Mucosa of stomach (tissue), 1 donor: ENCODE data around the gene EFHC1.

Experiments
- H3K27me3 ChIP-seq: one replicate; pipeline ENCODE4 v1.7.0; 2013; ENCODE audit warnings: mild to moderate bottlenecking, low read length; ENCODE audit not compliant: control insufficient read depth, insufficient read depth
- H3K36me3 ChIP-seq: one replicate; pipeline ENCODE4 v1.7.0; 2013; ENCODE audit warnings: low read length; ENCODE audit not compliant: control insufficient read depth, insufficient read depth
- H3K4me1 ChIP-seq: one replicate; pipeline ENCODE4 v1.7.0; 2013; ENCODE audit warnings: mild to moderate bottlenecking, low read length; ENCODE audit not compliant: control insufficient read depth, insufficient read depth
- H3K4me3 ChIP-seq: one replicate; pipeline ENCODE4 v1.7.0; 2013; ENCODE audit warnings: low read length
- H3K9ac ChIP-seq: one replicate; pipeline ENCODE4 v1.7.0; 2013; ENCODE audit warnings: mild to moderate bottlenecking, low read length, moderate library complexity
- H3K9me3 ChIP-seq: one replicate; pipeline ENCODE4 v1.7.0; 2013; ENCODE audit warnings: mild to moderate bottlenecking, low read length, moderate library complexity; ENCODE audit not compliant: control insufficient read depth
- donor health status: Pancreatic carcinoma.

EFHC1 gene, protein sequence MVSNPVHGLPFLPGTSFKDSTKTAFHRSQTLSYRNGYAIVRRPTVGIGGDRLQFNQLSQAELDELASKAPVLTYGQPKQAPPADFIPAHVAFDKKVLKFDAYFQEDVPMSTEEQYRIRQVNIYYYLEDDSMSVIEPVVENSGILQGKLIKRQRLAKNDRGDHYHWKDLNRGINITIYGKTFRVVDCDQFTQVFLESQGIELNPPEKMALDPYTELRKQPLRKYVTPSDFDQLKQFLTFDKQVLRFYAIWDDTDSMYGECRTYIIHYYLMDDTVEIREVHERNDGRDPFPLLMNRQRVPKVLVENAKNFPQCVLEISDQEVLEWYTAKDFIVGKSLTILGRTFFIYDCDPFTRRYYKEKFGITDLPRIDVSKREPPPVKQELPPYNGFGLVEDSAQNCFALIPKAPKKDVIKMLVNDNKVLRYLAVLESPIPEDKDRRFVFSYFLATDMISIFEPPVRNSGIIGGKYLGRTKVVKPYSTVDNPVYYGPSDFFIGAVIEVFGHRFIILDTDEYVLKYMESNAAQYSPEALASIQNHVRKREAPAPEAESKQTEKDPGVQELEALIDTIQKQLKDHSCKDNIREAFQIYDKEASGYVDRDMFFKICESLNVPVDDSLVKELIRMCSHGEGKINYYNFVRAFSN

GRCh38 chr6:52419809-52420667, at the start of gene EFHC1:
Gene EFHC1 (plus strand): TSS chr6:52420342. CDS start chr6:52420411, 69 bp downstream.
- no peaks in the 10 kb centered on the region for H3K36me3 ChIP-seq
- H3K9me3 ChIP-seq, result no peaks in the 10 kb centered on the region
- peaks cover 30% of the 10 kb centered on the region for H3K4me1 ChIP-seq
- no peaks in the 10 kb centered on the region for H3K27me3 ChIP-seq
- H3K4me3 ChIP-seq, result peak within 1 kb of the TSS; percentile 89
- H3K9ac ChIP-seq, result peak within 1 kb of the TSS; percentile 83

DNA sequence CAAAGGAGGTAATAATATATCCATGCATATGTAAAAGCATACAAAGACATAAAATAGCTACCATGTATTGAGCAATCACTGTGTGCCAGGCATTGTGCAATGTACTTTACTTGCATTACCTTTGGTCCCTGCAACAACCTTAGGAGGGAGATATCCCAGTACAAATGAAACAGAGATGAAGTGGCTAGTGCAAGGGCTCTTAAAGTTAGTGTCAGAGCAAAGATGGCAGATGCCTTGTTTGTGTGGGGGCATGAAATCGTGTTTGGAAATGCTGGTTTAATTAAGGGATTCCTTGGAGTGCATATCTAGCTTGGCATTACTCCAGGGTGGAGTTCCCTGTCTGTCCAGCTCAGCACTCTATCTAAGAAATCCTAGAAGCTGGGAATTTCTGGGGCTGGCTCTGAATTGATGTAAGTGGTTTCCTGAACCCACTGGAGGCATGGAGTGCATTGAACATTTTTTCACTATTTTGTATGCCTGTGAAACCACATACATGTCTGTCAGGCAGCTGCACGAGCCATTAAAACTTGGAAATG, 48.4 kb upstream of the EFHC1 start:
- no peaks in the 10 kb centered on the region for H3K27me3 ChIP-seq
- H3K4me3 ChIP-seq, result no peak overlapping the region
- no peaks in the 10 kb centered on the region for H3K9me3 ChIP-seq
- H3K4me1 ChIP-seq, result peaks cover 30% of the 10 kb centered on the region
- H3K9ac ChIP-seq, result no peak overlapping the region
- H3K36me3 ChIP-seq, result no peaks in the 10 kb centered on the region

DNA sequence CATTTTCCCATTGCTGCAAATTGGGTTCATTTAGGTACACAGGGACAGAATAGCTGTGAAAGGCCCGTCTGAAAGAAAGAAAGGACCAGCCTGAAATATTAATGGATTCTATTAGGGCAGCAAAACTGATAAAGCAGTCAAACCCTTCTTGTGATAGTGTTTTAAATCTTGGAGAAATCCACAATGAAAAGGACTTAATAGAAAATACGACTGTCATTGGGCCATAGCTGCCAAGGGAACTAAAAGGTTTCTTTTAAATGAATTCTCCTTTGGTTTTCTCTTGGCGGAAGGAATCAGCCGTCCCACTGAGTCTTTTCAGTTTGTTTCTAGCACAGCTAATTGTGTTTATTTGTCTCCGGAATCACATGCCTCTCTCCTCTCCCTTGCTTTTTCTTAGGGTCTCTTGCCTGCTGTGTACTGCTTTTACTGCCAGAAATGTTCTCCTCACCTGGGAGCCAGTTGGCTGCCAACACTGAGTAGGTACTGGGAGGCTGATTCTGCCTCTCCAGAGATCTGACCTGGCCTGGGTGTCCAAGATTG, 46.9 kb upstream of the EFHC1 start:
- Histone ChIP-seq H3K4me3 (no peak overlapping the region), H3K9me3 (no peaks in the 10 kb centered on the region), H3K27me3 (no peaks in the 10 kb centered on the region), H3K36me3 (no peaks in the 10 kb centered on the region), H3K9ac (no peak overlapping the region), H3K4me1 (peaks cover 35% of the 10 kb centered on the region)

DNA sequence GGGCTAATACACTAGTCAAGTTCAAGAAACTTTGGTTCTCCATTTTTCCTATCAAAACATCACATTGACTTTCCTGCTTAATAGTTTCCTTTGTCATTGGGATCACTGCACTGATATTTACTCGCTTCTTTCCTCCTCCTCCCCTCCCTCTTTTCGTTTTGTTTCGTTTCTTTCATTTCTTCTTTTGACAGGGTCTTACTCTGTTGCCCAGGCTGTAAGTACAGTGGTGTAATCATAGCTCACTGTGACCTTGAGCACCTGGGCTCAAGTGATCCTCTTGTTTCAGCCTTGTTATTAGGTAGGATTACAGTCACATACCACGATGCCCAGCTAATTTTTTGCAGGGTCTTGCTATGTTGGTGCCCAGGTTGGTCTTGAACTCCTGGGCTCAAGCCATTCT, 45.9 kb upstream of the EFHC1 start:
- H3K4me3 ChIP-seq, result no peak overlapping the region
- H3K9ac ChIP-seq, result no peak overlapping the region
- H3K9me3 ChIP-seq, result no peaks in the 10 kb centered on the region
- no peaks in the 10 kb centered on the region for H3K36me3 ChIP-seq
- no peaks in the 10 kb centered on the region for H3K27me3 ChIP-seq
- H3K4me1 ChIP-seq, result peaks cover 35% of the 10 kb centered on the region

DNA sequence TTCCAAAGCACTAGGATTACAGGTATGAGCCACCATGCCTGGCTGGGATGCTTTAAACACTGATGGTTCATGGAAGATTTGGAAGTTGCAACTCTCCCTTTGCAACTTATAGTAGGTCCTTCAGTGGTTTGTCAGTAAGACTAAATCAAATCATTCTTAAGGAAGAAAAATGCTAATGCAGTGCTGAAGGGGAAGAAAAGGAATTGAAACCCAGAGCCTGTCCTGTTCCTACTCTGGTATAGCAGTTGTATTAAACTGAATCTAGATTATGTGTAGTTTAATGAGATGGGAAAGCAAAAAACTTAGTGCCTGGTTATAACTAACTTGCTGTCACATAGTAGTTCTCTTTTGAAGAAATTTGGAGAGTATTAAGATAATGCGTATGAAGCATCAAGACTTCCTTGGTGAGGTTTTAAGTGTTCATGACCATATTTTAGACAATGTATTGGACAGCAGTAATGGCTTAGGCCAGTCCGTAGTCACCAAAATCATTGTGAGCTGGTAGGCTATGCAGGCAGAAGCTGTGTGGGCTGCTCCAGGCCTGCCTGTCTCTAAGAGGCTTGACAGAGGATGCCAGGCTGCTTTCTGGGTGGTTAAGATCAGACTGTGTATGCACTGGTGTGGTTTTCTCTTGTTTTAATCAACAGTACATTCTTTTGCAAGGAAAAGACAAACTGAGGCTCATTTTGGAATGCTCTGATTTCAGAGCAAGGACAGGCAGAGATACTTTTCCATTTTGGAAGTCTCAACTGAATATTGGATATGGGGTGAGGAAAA, 44.2 kb upstream of the EFHC1 start:
- Histone ChIP-seq H3K9ac (no peak overlapping the region), H3K4me1 (peaks cover 33% of the 10 kb centered on the region), H3K36me3 (peaks cover under 1% of the 10 kb centered on the region), H3K4me3 (no peak overlapping the region), H3K27me3 (no peaks in the 10 kb centered on the region), H3K9me3 (no peaks in the 10 kb centered on the region)

DNA sequence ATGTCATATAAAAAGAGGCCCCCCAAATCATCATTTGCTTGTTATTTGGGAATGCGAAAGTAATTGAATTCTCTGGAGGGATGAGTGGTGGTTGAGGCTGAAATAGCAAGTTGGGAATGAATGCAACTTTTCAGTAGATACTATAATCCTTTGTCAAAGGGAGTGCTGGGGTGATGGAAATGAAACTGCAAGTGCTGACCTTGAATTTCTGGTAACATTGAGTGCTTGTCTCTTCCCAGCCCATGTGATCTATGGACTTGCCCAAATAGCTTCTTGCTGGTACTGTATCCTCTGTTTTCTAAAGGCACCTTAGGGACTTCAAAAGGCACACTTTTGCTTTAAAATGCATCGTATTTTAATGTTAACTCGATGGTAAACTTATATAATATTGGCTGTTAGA, 43.4 kb upstream of the EFHC1 start:
- Histone ChIP-seq H3K4me1 (peaks cover 25% of the 10 kb centered on the region), H3K9me3 (no peaks in the 10 kb centered on the region), H3K9ac (no peak overlapping the region), H3K36me3 (peaks cover 4% of the 10 kb centered on the region), H3K4me3 (no peak overlapping the region), H3K27me3 (no peaks in the 10 kb centered on the region)

- H3K36me3 ChIP-seq, result peaks cover 4% of the 10 kb centered on the region
Measured at GRCh38 chr6:52377538-52378221, 42.5 kb upstream of the EFHC1 start.

DNA sequence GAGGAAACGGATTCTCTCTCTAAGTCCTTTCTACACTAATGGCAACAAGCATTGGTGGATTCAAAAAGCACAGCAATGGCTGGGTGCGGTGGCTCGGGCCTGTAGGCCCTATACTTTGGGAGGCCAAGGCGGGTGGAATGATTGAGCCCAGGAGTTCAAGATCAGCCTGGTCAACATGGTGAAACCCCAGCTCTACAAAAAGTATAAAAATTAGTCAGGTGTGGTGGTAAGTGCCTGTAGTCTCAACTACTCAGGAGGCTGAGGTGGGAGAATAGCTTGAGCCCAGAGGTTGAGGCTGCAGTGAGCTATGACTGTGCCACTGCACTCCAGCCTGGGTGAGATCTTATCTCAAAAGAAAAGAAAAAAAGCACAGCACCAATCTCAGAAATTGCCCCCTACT, 38.9 kb upstream of the EFHC1 start:
- H3K36me3 ChIP-seq, result peaks cover 4% of the 10 kb centered on the region
- peaks cover 21% of the 10 kb centered on the region for H3K4me1 ChIP-seq
- H3K9me3 ChIP-seq, result no peaks in the 10 kb centered on the region
- no peak overlapping the region for H3K9ac ChIP-seq
- no peak overlapping the region for H3K4me3 ChIP-seq
- no peaks in the 10 kb centered on the region for H3K27me3 ChIP-seq

More at GRCh38 chr6:52377538-52378221, 42.5 kb upstream of the EFHC1 start:
- Histone ChIP-seq H3K27me3 (no peaks in the 10 kb centered on the region), H3K4me1 (peaks cover 20% of the 10 kb centered on the region), H3K4me3 (no peak overlapping the region), H3K9ac (no peak overlapping the region), H3K9me3 (no peaks in the 10 kb centered on the region)

DNA sequence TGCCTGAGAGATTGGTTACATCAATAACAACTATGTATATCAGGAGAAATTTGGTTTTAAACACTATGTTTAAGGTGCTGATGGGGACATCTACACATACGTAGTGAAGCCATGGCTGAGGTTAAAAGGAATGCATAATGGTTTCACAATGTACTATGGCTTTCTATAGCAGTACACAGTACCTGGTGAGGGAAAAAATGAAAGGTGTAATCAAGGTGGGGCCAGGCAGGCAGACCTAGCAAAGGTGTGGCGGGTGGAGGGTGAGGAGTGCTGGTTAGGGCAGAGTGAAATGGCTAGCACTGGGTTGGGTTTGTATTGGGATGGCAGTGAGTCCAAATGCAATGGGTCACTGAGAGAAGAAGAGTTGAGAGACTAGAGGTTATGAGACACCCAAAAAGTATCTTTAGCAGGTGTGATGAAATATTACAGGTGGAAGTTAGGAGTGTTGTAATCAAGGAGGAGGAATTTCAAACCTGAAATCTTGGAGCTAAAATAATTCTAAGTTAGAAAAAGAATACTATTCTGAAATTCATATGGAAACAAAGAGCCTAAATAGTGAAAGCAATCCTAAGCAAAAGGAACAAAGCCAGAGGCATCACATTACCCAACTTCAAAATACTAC, 35.9 kb upstream of the EFHC1 start:
- H3K27me3 ChIP-seq, result no peaks in the 10 kb centered on the region
- H3K36me3 ChIP-seq, result peaks cover 4% of the 10 kb centered on the region
- no peak overlapping the region for H3K4me3 ChIP-seq
- H3K4me1 ChIP-seq, result peaks cover 24% of the 10 kb centered on the region
- no peaks in the 10 kb centered on the region for H3K9me3 ChIP-seq
- no peak overlapping the region for H3K9ac ChIP-seq

DNA sequence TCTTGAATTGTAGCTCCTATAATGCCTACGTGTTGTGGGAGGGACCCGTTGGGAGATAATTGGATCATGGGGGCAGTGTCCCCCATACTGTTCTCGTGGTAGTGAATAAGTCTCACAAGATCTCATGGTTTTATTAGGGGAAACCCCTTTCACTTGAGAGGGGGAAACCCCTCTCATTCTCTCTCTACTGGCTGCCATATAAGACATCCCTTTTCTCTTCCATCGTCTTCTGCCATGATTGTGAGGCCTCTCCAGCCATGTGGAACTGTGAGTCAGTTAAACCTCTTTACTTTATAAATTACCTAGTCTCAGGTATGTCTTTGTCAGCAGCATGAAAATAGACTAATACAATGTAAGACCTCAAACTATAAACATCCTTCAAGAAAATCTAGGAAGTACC, 35.1 kb upstream of the EFHC1 start:
- H3K27me3 ChIP-seq, result no peaks in the 10 kb centered on the region
- H3K4me3 ChIP-seq, result no peak overlapping the region
- H3K4me1 ChIP-seq, result peaks cover 32% of the 10 kb centered on the region
- H3K9ac ChIP-seq, result no peak overlapping the region
- H3K9me3 ChIP-seq, result no peaks in the 10 kb centered on the region
- H3K36me3 ChIP-seq, result peaks cover 4% of the 10 kb centered on the region
